Stomach (tissue), 9 donors: ENCODE data around the gene WIPF2. TPM values are rescaled to one million over a fixed set of nuclear protein-coding genes. Genes with fewer than 3 reads are reported as not detected.

Experiments
- DNase-seq, 2 donors: peaks; one replicate each; pipeline versions ENCODE4 v3.0.0 to v3.0.0-alpha.2; 2013 to 2019
- H3K27ac ChIP-seq, 5 donors: fragments of 200-600 bp in 4 of 5; sonication (generic) in 4 of 5; one replicate each; pipeline ENCODE4 v1.5.1; 2013 to 2019; ENCODE audit warnings: mild to moderate bottlenecking in 1 of 5, moderate library complexity in 1 of 5
- H3K27me3 ChIP-seq, 3 donors: fragments of 200-600 bp; sonication (generic); one replicate each; pipeline ENCODE4 v1.5.1; 2017 to 2019; ENCODE audit warnings: mixed run types in 1 of 3
- H3K36me3 ChIP-seq, 4 donors: fragments of 200-600 bp; sonication (generic); 1 replicate in 3 of 4; 2 replicates in 1 of 4; pipeline ENCODE4 v1.5.1; 2016 to 2019
- H3K4me1 ChIP-seq, 4 donors: fragments of 200-600 bp; sonication (generic); one replicate each; pipeline ENCODE4 v1.5.1; 2016 to 2019
- H3K4me3 ChIP-seq, 4 donors: fragments of 200-600 bp; sonication (generic) in 3 of 4; one replicate each; pipeline ENCODE4 v1.5.1; 2016 to 2019; ENCODE audit warnings: mild to moderate bottlenecking in 1 of 4
- H3K9me3 ChIP-seq, 4 donors: fragments of 200-600 bp; sonication (generic); one replicate each; pipeline ENCODE4 v1.5.1; 2016 to 2019
- EP300 ChIP-seq: sonication (generic); formaldehyde crosslinking; IDR thresholded peaks from one replicate; pipeline ENCODE4 v1.6.1; 2017; ENCODE audit warnings: antibody characterized with exemption
- POLR2A ChIP-seq, 4 donors: fragments of 450-650 bp; IDR thresholded peaks; one replicate each; pipeline ENCODE4 v1.6.1; 2016; ENCODE audit warnings: antibody characterized with exemption in 4 of 4, control low read depth in 2 of 4, mild to moderate bottlenecking in 1 of 4, moderate library complexity in 1 of 4
- POLR2AphosphoS5 ChIP-seq, 3 donors: sonication (generic); formaldehyde crosslinking; IDR thresholded peaks; one replicate each; pipeline ENCODE4 v1.6.1; 2016; ENCODE audit warnings: antibody characterized with exemption in 3 of 3
- WGBS, 5 donors: extraction: QIAGEN DNeasy Blood & Tissue Kit in 3 of 5; methylation state at CpG; one replicate each; pipeline versions ENCODE4 v1.1.5 to v1.1.7; 2013 to 2018; 5-methylcytosine and 5-hydroxymethylcytosine counted together
- intact Hi-C: fragments of 100-400 bp; cut with DNase I; formaldehyde crosslinking; loops from one replicate; pipeline ENCODE4 v1.15.1; 2023; ENCODE audit warnings: low total_unique reads
- polyA plus RNA-seq, 3 donors: library from polyadenylated mRNA; stranded (reverse); fragments of 200-250 nt; gene quantifications; one replicate each; pipeline ENCODE4 v1.2.3, GENCODE V29; 2013
- small RNA-seq, 4 donors: library from RNA; depleted of rRNA; stranded (forward); fragments of <200 nt; gene quantifications; one replicate each; pipeline ENCODE3, GENCODE V24; 2016
- total RNA-seq, 5 donors: library from RNA; depleted of rRNA; stranded (reverse); fragments of >200 nt; gene quantifications; one replicate each; pipeline versions ENCODE4 v1.1.0 to v1.2.3, GENCODE V29; 2014 to 2016
- TF ChIP-seq, protein P1 (sequence below), 7 experiments: fragments of 450-650 bp in 4 of 7; fragments of 200-600 bp in 3 of 7; sonication (generic) in 3 of 7; IDR thresholded peaks; one replicate each; pipeline ENCODE4 v1.5.1; 2016 to 2019; ENCODE audit warnings: antibody characterized with exemption in 7 of 7, control low read depth in 2 of 7, mild to moderate bottlenecking in 1 of 7
- donor health status: healthy with polysubstance abuse.
- donor health status: Bipolar disorder and iron deficiency.
- donor health status: healthy.

The WIPF2 gene
- total and polyA plus RNA-seq, 8 donors = 1.4 to 40.6 (median 13.5) TPM

DNA sequence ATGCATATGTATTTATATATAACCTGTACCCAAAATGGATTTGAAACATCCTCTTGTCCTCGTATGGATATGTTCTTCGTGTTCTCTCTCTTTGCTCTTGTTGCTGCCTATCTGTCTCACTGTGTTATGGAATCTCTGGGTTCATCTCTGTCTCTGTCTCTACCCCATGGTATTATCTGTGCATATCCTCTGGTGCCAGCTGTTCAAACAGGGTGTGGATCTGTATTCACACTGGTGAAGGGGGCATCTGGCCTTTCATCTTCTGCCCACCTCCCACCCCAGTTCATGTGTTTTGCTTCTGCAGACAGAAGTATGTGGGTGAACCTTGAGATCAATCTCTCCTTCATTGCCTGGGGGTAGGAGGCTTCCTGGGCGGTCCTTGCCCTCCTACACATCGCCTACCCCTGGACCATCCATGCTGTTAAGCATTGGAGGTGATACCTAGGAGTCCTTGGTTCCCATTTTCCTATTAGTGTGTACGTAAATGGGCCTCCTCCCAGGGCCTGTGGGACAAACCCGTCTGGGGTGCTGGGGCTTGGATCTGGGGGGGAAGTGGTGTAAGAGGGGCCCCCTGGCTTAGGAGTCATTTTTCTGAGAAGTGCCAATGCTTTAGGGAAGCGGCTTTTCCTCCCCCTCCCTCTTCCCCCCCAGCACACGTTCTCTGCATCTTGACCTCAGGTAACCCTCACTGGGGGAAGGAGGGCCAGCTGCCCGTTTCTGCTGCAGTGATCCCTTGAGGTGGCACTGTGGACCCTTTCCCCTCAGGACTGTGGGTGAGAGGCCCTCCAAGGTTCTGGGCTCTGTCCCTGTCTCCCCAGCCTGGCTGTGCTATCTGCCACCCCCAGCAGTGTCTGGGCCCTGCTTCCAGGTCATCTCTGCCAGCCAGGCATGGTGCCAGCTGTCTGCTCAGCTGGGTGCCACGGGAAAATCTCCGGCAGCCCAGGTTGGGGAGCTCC is 111.0 kb downstream of the WIPF2 start:
- intact Hi-C loops = no loop called here
- TF ChIP-seq POLR2AphosphoS5 (IDR thresholded peaks at IDR 0.05) (peak in 2 of 3 donors; percentile 7 to 34), EP300 (no peak), POLR2A (IDR thresholded peaks at IDR 0.05) (no peak)
- TF ChIP-seq, protein P1, sequence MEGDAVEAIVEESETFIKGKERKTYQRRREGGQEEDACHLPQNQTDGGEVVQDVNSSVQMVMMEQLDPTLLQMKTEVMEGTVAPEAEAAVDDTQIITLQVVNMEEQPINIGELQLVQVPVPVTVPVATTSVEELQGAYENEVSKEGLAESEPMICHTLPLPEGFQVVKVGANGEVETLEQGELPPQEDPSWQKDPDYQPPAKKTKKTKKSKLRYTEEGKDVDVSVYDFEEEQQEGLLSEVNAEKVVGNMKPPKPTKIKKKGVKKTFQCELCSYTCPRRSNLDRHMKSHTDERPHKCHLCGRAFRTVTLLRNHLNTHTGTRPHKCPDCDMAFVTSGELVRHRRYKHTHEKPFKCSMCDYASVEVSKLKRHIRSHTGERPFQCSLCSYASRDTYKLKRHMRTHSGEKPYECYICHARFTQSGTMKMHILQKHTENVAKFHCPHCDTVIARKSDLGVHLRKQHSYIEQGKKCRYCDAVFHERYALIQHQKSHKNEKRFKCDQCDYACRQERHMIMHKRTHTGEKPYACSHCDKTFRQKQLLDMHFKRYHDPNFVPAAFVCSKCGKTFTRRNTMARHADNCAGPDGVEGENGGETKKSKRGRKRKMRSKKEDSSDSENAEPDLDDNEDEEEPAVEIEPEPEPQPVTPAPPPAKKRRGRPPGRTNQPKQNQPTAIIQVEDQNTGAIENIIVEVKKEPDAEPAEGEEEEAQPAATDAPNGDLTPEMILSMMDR (IDR thresholded peaks at IDR 0.05) = no peak
- peaks cover 88 to 100% (median 98%) of the 10 kb centered on the region in 4 donors for H3K4me1 ChIP-seq
- no peaks in the 10 kb centered on the region for H3K9me3 ChIP-seq
- peak overlapping the region in 1 of 4 donors; percentile 32 for H3K4me3 ChIP-seq
- peak; percentile 59 to 76 for DNase-seq
- peaks cover 0 to 8% (median 3%) of the 10 kb centered on the region in 4 donors for H3K36me3 ChIP-seq
- peak overlapping the region; percentile 80 to 98 (median 90) for H3K27ac ChIP-seq
- no peaks in the 10 kb centered on the region for H3K27me3 ChIP-seq
- 31 to 35% (median 33%) methylated on average over 10 to 11 of the region's 11 CpGs for WGBS, 5 donors

- TF ChIP-seq POLR2AphosphoS5 (IDR thresholded peaks at IDR 0.05) (no peak), EP300 (no peak), POLR2A (IDR thresholded peaks at IDR 0.05) (no peak)
- TF ChIP-seq, protein P1 (IDR thresholded peaks at IDR 0.05) = no peak
- Histone ChIP-seq H3K4me3 (peak overlapping the region in 2 of 4 donors; percentile 26 to 32), H3K27ac (peak overlapping the region; percentile 80 to 98 (median 90)), H3K4me1 (peaks cover 89 to 100% (median 98%) of the 10 kb centered on the region in 4 donors), H3K27me3 (no peaks in the 10 kb centered on the region), H3K36me3 (peaks cover 0 to 8% (median 3%) of the 10 kb centered on the region in 4 donors), H3K9me3 (no peaks in the 10 kb centered on the region)
- intact Hi-C loops = no loop called here
- no peak for DNase-seq
- WGBS, 5 donors = 68 to 88% (median 85%) methylated on average over 9 to 10 of the region's 10 CpGs
These were observed 111.9 kb downstream of the WIPF2 start for GRCh38 chr17:40330850-40331470.

DNA sequence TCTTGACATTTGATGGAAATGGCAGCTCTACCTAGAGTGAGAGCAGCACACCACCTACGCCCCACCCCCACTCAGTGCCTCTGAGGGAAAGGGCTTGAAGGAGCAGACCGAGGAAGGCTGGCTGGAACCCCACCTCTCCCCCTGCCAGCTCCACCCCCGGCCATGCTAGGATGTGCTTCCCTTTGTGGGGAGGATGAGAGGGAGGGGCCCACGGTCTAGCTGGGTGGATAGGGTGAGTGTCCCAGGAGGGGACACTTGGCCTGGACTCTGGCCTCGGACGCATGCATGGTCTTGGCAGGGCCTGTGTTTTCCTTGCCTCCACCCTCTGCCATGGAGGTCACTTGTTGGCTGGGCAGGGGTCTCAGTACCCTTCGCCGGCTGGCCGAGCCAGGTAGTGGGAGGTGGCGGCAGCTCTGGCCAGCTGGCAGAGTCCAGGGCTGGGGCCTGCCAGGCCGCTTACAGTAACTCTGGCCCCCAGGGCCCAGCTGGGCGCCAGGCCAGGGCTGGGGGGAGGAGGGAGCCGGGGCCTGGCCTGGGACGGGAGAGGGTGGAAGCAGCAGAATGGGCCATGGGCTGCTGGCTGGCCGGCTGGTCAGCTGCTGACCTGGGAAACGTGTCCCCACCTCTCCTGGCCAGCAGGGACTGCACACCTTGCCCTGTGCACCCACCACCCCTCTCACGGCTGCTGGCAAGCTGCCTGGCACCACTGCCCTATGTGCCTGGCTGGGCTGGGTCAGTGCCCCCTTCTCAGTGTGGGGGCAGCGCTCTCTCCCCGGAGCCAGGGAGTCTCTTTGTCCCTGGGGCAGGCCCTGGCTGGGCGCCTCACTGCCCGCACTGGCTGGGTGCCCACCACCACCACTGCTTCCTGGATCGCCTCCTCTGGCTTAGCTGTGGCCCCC is 112.9 kb downstream of the WIPF2 start:
- Histone ChIP-seq H3K27ac (peak overlapping the region; percentile 80 to 98 (median 90)), H3K9me3 (no peaks in the 10 kb centered on the region), H3K4me1 (peaks cover 86 to 100% (median 97%) of the 10 kb centered on the region in 4 donors), H3K36me3 (peaks cover 0 to 8% (median 3%) of the 10 kb centered on the region in 4 donors), H3K4me3 (peak overlapping the region; percentile 7 to 32 (median 20)), H3K27me3 (no peaks in the 10 kb centered on the region)
- WGBS, 5 donors = 8 to 27% (median 17%) methylated on average over 8 to 22 of the region's 22 CpGs
- peak; percentile 67 for TF ChIP-seq EP300
- peak; percentile 62 to 76 (median 73) for TF ChIP-seq POLR2AphosphoS5 (IDR thresholded peaks at IDR 0.05)
- TF ChIP-seq POLR2A (IDR thresholded peaks at IDR 0.05) = no peak
- TF ChIP-seq, protein P1 (IDR thresholded peaks at IDR 0.05) = no peak
- DNase-seq = peak; percentile 89 to 92
- intact Hi-C loops = no loop called here

Small RNA genes lying within 50 kb of the gene (small RNA-seq; reads per million reads assigned to genes)
- gene MIR6867 = 0 reads per million in 4 donors

Other genes starting within 250 kb of the WIPF2 start
- gene PSMD3, start 238.5 kb upstream of the WIPF2 start, total RNA-seq = 100 to 1,000 TPM in 1 of 5 donors, 10 to 100 TPM in 4; 13.4 to 140 (median 41.7) TPM
- 10 to 100 TPM; 45.9 to 53.8 (median 51.2) TPM for gene PSMD3, start 238.5 kb upstream of the WIPF2 start, polyA plus RNA-seq
- gene CSF3, start 203.9 kb upstream of the WIPF2 start, total RNA-seq = 1 to 10 TPM in 2 of 5 donors, under 1 TPM in 1, not detected in 2; 0.55 to 1.7 (median 1.2) TPM
- 10 to 100 TPM in 1 of 3 donors, 1 to 10 TPM in 2; 1.4 to 16.2 (median 4.0) TPM for gene CSF3, start 203.9 kb upstream of the WIPF2 start, polyA plus RNA-seq
- 100 to 1,000 TPM in 2 of 5 donors, 10 to 100 TPM in 3; 55.4 to 336 (median 91.6) TPM for gene MED24, start 164.9 kb upstream of the WIPF2 start, total RNA-seq
- 10 to 100 TPM; 24.1 to 49.5 (median 32.7) TPM for gene MED24, start 164.9 kb upstream of the WIPF2 start, polyA plus RNA-seq
- 10 to 100 TPM; 21.1 to 52.2 (median 38.4) TPM for gene THRA, start 156.3 kb upstream of the WIPF2 start, total RNA-seq
- 10 to 100 TPM; 21.4 to 37.0 (median 26.4) TPM for gene THRA, start 156.3 kb upstream of the WIPF2 start, polyA plus RNA-seq
- 10 to 100 TPM in 2 of 5 donors, 1 to 10 TPM in 3; 2.8 to 14.9 (median 9.0) TPM for gene NR1D1, start 118.7 kb upstream of the WIPF2 start, total RNA-seq
- 10 to 100 TPM in 1 of 3 donors, 1 to 10 TPM in 2; 5.5 to 20.5 (median 9.6) TPM for gene NR1D1, start 118.7 kb upstream of the WIPF2 start, polyA plus RNA-seq
- 100 to 1,000 TPM in 2 of 5 donors, 10 to 100 TPM in 3; 47.1 to 322 (median 90.1) TPM for gene MSL1, start 97.3 kb upstream of the WIPF2 start, total RNA-seq
- 10 to 100 TPM; 29.3 to 63.8 (median 32.7) TPM for gene MSL1, start 97.3 kb upstream of the WIPF2 start, polyA plus RNA-seq
- 100 to 1,000 TPM in 2 of 5 donors, 10 to 100 TPM in 3; 41.9 to 198 (median 85.5) TPM for gene CASC3, start 78.8 kb upstream of the WIPF2 start, total RNA-seq
- gene CASC3, start 78.8 kb upstream of the WIPF2 start, polyA plus RNA-seq = 10 to 100 TPM; 27.6 to 42.2 (median 37.0) TPM
- 100 to 1,000 TPM in 1 of 5 donors, 10 to 100 TPM in 3, 1 to 10 TPM in 1; 8.5 to 294 (median 29.0) TPM for gene RAPGEFL1, start 41.8 kb upstream of the WIPF2 start, total RNA-seq
- gene RAPGEFL1, start 41.8 kb upstream of the WIPF2 start, polyA plus RNA-seq = 10 to 100 TPM in 2 of 3 donors, 1 to 10 TPM in 1; 5.2 to 76.8 (median 15.4) TPM
- 1 to 10 TPM in 4 of 5 donors, not detected in 1; 1.4 to 9.8 (median 4.5) TPM for gene CDC6, start 68.6 kb downstream of the WIPF2 start, total RNA-seq
- 1 to 10 TPM; 1.1 to 4.0 (median 3.1) TPM for gene CDC6, start 68.6 kb downstream of the WIPF2 start, polyA plus RNA-seq
- 10 to 100 TPM; 14.3 to 40.8 (median 24.6) TPM for gene RARA, start 89.9 kb downstream of the WIPF2 start, total RNA-seq
- 10 to 100 TPM; 11.2 to 20.0 (median 17.1) TPM for gene RARA, start 89.9 kb downstream of the WIPF2 start, polyA plus RNA-seq
- gene GJD3, start 145.4 kb downstream of the WIPF2 start, total RNA-seq = 1 to 10 TPM in 1 of 5 donors, under 1 TPM in 1, not detected in 3; 0.55 to 1.2 TPM
- gene GJD3, start 145.4 kb downstream of the WIPF2 start, polyA plus RNA-seq = not detected
- 100 to 1,000 TPM in 1 of 5 donors, 10 to 100 TPM in 2, 1 to 10 TPM in 2; 8.0 to 129 (median 17.2) TPM for gene TOP2A, start 198.6 kb downstream of the WIPF2 start, total RNA-seq
- 10 to 100 TPM in 1 of 3 donors, 1 to 10 TPM in 2; 1.2 to 27.3 (median 9.1) TPM for gene TOP2A, start 198.6 kb downstream of the WIPF2 start, polyA plus RNA-seq
- gene IGFBP4, start 224.1 kb downstream of the WIPF2 start, total RNA-seq = 100 to 1,000 TPM in 4 of 5 donors, 10 to 100 TPM in 1; 71.2 to 658 (median 186) TPM
- gene IGFBP4, start 224.1 kb downstream of the WIPF2 start, polyA plus RNA-seq = 100 to 1,000 TPM in 2 of 3 donors, 10 to 100 TPM in 1; 77.3 to 175 (median 138) TPM